Activated CD4-positive, alpha-beta T cell treated with anti-CD3 and anti-CD28 coated beads, Interleukin-2, Interleukin-4, amounts not matched to agents 100 ng/mL and 50 ng/mL, durations not matched to agents 16 hours and 8 hours (primary cell): ENCODE measurements around the gene PPARG.

ENCODE experiments used
- DNase-seq: peaks from one replicate; pipeline ENCODE4 v3.0.0-alpha.2; 2020; ENCODE audit warnings: low spot score

The PPARG gene

GRCh38 chr3:12413721-12414255 is 124.9 kb downstream of the PPARG start:
- DNase-seq, result no peak

DNA sequence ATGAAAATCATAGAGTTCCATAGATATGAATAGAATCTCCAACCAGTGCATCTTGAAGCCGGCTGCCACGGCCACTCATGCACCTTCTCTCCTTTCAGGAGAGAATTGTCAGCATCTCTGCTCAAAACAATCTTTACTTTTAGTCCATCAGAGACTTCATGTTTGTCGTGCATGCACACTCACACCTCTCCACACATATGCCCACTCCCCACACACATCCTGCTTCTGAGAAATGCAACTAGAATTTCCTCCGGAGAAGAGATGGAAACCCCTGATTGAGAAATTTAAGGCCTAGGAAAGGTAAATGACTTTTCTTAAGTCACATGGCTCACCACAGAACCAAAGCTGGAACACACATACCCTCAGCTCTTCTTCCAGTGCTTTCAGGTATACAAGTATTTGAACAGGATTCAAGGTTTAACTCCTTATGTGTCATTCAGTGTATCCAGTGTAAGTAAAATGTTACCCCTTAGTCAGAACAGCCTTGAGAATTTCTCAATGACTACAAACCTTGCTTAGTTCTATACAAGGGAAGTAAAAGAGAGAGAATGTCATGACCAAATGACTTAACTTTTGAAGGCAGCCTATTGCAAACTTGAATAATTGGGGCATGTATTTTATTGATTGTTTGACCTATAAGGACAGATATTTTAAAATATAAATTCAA is 126.3 kb downstream of the PPARG start:
- peak; percentile 13 for DNase-seq

GRCh38 chr3:12416731-12417130 is 127.9 kb downstream of the PPARG start:
- no peak for DNase-seq

DNA sequence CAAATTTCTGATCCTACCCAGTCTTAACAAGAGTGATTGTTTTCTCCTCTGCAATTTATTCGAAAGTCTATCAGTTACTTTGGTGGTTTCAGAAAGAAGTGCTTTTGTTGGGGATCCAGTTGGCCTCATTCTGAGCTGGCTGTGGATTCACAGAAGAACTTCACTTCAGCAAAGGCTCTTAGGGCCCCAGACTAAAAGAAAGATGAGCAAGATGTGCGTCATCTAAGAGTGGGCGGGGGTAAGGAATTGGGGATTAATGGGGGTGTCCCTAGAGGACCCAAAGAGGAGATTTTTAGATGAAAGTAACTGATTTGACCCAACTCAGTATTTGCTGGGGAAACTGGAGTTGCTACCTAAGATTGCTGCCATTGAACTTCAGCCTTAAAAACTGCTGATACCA is 131.5 kb downstream of the PPARG start:
- DNase-seq, result no peak

- no peak for DNase-seq
Observed at GRCh38 chr3:12421132-12421531, 132.3 kb downstream of the PPARG start.

DNA sequence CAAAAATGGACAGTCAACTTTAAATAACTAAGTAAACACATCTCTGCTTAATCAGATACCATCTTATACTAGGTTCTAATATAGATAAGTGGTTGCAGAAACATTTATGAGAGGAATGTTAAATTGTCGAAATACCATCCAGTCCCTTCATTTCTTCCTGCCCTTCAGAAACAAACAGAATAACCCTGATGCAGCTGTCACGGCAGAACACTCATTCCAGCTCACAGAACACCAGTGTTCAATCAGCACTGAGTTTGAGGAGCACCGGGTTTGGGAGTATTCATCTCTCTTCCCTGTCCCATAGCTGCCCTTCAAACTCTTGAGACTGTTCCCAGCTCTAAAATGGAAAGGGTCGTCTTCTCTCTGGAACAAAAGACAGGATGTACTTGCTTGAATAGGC is 134.3 kb downstream of the PPARG start:
- no peak for DNase-seq

DNA sequence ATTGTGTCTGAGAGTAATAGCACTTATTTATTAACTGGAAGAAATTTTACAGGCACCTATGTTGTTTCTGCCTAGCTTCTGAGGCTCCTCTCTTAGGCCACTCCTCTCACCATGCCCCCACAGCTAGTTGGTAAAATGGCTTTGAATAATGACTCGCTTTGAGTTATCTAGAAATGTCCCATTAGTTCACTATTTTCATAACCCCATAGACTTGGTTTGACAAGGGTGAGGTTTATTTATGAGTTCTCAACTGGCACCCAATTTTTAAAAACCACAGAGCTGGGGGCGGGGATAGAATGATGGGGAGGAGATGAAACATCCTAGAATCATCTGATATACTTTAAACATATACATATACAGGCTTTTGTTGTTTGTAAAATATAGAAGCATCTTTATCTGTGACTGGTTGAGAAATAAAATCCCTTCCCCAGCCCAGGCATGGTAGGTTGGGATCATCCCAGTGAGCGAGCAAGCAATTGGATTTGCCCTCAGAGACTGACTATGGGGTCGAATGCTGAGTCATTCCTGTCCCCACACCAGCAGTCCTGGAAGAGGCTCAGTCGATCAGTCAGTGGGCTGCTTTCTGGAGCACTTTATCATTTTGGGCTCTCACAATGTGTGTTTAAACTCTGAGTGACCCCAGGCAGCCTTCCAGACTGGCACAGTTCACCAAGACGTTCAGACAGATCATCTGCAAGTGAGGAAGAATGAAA is 135.2 kb downstream of the PPARG start:
- DNase-seq, result peak; percentile 52

DNA sequence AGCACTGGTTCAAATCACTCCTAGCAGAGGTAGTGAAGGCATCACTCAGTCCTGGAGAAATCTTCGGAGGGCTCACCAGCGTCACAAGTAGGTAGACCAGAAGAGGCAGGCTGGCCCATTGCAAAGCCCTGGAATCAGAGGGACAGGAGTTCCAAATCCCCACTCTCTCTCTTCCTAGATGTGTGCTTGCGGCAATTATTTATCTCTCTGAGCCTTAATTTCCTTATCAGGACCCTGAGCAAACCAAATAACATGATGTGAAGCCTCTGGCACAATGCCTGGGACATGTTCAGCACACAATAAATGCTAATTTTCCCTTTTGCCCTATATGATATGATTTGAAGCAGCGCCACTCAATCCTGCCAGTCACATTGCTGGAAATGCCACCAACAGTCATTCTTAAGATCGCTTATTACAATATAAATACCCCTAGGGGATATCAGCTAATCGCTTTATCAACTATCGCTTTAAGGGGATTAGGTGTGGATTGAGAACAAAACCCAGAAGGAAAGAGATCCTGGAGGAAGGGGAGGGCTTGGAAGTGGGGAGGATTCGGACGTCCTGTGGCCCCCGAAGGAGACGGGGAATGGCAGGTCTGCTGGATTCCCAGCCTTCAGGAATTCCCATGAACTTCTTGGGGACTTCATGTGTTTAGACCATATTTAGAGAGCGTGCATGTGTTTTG is 135.9 kb downstream of the PPARG start:
- DNase-seq, result no peak

DNA sequence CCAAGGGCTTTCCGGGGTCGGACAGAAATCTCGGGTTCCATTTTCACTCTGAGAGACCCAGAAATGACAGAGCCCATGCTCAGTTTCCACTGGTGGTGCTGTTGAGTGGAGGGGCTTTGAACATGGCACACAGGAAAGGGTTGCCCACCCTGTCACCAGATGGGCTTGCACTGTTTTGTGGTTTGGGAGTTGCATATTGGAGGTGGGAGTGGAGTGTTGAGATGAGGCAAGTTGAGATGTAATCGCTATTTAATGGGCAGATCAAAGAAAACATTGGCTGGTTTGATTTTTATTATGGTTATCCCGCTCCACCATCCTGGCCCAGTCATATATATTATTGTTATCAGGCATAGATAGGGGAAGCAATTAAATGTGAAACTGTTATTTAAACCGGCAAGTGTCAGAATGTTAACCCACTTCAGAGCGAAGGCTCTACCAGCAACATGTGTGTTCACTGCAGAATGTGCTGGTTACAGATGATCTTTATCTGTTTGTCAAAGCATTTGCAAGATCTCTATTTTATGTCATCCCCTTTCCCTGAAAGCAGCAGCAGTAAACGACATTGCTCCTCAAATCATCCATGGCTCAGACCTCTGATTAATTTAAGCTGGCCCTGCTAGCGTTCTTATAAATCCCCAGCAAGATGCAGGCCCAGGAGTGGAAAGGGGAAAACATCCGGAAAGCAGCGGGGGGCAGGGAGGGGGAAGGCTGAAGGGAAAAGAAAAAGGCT is 137.1 kb downstream of the PPARG start:
- peak; percentile 11 for DNase-seq

DNA sequence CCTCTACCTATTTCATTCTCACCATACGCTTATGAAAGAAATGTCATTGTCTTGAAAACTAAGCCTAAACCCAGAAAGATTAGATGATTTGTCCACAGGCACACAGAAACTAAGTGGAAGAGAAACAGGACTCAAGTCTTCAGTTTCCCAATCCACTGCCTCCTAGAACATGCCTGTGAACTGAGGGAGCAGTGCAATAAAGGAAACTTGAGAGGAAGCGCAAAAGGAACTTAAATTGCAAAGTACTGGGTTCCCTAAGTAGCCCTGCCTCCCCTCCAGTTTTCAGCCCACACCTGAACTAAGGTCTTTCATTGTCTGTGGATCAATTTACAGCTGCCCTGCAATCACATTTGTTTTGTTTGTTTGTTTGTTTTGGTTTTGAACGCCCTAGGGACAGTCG is 138.7 kb downstream of the PPARG start:
- no peak for DNase-seq

DNA sequence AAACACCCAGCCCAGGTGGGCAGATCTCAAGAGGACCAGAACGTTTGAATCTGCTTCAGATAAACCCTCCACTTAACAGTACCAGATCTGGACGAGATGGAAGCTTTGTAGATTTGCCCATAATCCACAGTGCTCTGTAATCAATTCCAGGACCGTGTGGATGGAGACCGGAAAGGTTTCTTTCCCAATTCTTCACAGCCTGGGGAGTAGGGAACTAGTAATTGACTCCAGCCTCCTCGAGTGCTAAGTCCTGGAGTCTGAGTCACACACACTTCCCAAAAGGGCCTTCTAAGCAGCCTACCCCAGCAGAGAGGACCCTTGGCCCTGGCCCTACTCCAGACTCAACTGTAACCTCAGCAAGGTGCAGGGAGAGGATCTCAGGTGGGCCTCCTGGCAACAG is 139.3 kb downstream of the PPARG start:
- DNase-seq, result no peak

- no peak for DNase-seq
Observed at GRCh38 chr3:12430086-12430485, 141.2 kb downstream of the PPARG start.

DNA sequence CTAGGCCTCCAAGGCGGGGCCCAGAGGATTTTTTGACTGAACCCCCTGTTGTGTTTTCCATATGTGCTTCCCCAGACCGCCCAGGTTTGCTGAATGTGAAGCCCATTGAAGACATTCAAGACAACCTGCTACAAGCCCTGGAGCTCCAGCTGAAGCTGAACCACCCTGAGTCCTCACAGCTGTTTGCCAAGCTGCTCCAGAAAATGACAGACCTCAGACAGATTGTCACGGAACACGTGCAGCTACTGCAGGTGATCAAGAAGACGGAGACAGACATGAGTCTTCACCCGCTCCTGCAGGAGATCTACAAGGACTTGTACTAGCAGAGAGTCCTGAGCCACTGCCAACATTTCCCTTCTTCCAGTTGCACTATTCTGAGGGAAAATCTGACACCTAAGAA is 145.0 kb downstream of the PPARG start:
- no peak for DNase-seq

GRCh38 chr3:12436514-12437220 is 147.8 kb downstream of the PPARG start:
- DNase-seq, result no peak

GRCh38 chr3:12437221-12437605 is 148.3 kb downstream of the PPARG start:
- DNase-seq, result no peak

GRCh38 chr3:12437861-12438260 is 149.0 kb downstream of the PPARG start:
- no peak for DNase-seq

DNA sequence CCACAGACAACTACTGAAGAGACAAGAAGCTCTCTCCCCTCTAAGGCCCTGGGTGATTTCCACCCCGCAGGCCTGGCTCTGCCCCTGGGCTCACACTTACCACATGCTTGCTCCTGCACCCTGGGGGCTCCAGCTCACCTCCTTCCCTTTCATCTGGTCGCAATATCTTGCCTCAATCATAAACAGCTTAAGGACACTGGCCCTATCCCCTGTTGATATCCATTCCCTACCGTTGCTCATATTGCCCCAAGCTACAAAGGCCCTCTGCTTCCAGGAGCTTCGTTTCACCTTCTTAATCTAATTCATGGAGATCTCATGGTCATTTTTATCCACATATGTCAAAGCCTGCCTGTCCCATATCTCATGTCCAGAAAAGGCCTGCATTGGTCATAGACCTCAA is 149.4 kb downstream of the PPARG start:
- DNase-seq, result no peak

DNA sequence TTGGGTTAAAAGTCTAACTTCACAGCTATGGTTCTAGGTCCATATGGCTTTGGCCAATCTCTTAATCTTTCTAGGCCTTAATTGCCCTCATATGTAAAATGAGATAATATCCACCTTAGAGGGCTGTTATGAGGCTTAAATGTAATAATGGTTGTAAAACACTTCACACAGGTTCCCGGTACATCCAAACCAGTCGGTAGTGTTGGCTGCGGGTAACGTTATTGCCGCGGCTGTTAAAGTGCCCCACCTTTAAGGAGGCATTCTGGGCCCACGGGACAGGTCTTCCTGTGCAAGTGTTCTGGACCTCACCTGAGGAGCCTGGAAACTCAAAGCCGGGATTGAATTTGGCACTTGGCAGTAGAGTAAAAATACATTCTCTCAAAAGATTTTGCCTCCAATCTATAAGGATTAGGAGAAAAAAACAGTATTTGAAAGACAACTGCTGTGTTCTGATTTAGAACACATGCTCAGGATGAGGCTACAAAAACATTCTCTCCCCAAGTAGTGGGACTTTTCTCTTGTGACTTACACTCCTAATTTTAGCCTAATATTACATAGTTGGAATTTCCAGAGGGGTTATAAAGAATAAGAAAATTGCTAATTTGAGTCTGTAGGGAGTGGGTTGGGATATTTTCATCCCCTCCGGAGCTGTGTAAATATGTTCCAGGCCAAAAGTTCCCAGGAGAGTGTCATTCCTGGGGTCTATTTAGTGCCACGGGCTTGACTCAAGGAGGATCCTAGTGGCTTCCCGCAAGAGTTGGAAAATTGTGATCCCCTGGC is 150.5 kb downstream of the PPARG start:
- DNase-seq, result no peak

GRCh38 chr3:12440927-12441714 is 152.3 kb downstream of the PPARG start:
- DNase-seq, result no peak
